Measurements from ENCODE around the gene SCP2.

GRCh38 chr1:53057127-53057526 lies 130.1 kb downstream of the SCP2 start:
- TF ChIP-seq CTCF (IDR thresholded peaks at IDR 0.05; ENCODE audit: insufficient read depth, low read length, poor library complexity, severe bottlenecking) (no peak), EZH2phosphoT487 (conservative IDR thresholded peaks at IDR 0.05; ENCODE audit: low read length) (no peak)
